GM23248 (cell line): ENCODE measurements around the gene CAMTA1. TPM values are rescaled to one million over a fixed set of nuclear protein-coding genes. Genes with fewer than 3 reads are reported as not detected.
"Not testable (repeated sequence)": the region's sequence is repeated elsewhere in the genome, so short reads cannot be mapped to it uniquely, and the experiment has no call there.

ENCODE experiments used
- DNase-seq: peaks from one replicate; pipeline ENCODE4 v3.0.0-alpha.2; 2015
- H2AFZ ChIP-seq: fragments of 200-600 bp; sonication (generic); 2 replicates; pipeline ENCODE4 v1.6.1; 2016; ENCODE audit warnings: antibody characterized with exemption
- H3F3A ChIP-seq: fragments of 200-600 bp; sonication (generic); 2 replicates; pipeline ENCODE4 v1.6.1; 2016; ENCODE audit warnings: mild to moderate bottlenecking, antibody characterized with exemption, mixed run types; ENCODE audit not compliant: insufficient read depth
- H3K27ac ChIP-seq: fragments of 200-600 bp; sonication (generic); 2 replicates; pipeline ENCODE4 v1.5.1; 2016; ENCODE audit warnings: mild to moderate bottlenecking
- H3K27me3 ChIP-seq: fragments of 200-600 bp; sonication (generic); replicated peaks from 2 replicates; pipeline ENCODE4 v1.6.1; 2016; ENCODE audit warnings: mild to moderate bottlenecking; ENCODE audit not compliant: insufficient read depth
- H3K36me3 ChIP-seq: fragments of 200-600 bp; sonication (generic); 2 replicates; pipeline ENCODE4 v1.6.1; 2016; ENCODE audit warnings: low read depth, mild to moderate bottlenecking
- H3K4me1 ChIP-seq: fragments of 200-600 bp; sonication (generic); 2 replicates; pipeline ENCODE4 v1.6.1; 2016; ENCODE audit warnings: mild to moderate bottlenecking; ENCODE audit not compliant: insufficient read depth
- H3K4me2 ChIP-seq: fragments of 200-600 bp; sonication (generic); one replicate; pipeline ENCODE4 v1.6.1; 2016; ENCODE audit warnings: mild to moderate bottlenecking; ENCODE audit not compliant: unreplicated experiment
- H3K4me3 ChIP-seq: fragments of 200-600 bp; sonication (generic); 2 replicates; pipeline ENCODE4 v1.5.1; 2016; ENCODE audit warnings: mild to moderate bottlenecking
- H3K79me2 ChIP-seq: fragments of 200-600 bp; sonication (generic); 2 replicates; pipeline ENCODE4 v1.6.1; 2016; ENCODE audit warnings: mild to moderate bottlenecking; ENCODE audit not compliant: insufficient read depth
- H3K9ac ChIP-seq: fragments of 200-600 bp; sonication (generic); 2 replicates; pipeline ENCODE4 v1.6.1; 2016; ENCODE audit warnings: mild to moderate bottlenecking
- H3K9me2 ChIP-seq: fragments of 200-600 bp; sonication (generic); 2 replicates; pipeline ENCODE4 v1.6.1; 2016; ENCODE audit warnings: mixed run types, mild to moderate bottlenecking, moderate library complexity; ENCODE audit not compliant: insufficient read depth
- H3K9me3 ChIP-seq: fragments of 200-600 bp; sonication (generic); one replicate; pipeline ENCODE4 v1.6.1; 2017; ENCODE audit warnings: low read depth
- H4K20me1 ChIP-seq: fragments of 200-600 bp; sonication (generic); 2 replicates; pipeline ENCODE4 v1.6.0; 2016; ENCODE audit not compliant: insufficient read depth
- EZH2 ChIP-seq: fragments of 200-600 bp; sonication (generic); IDR thresholded peaks from 2 replicates; pipeline ENCODE4 v1.6.1; 2018; ENCODE audit warnings: antibody characterized with exemption, mild to moderate bottlenecking; ENCODE audit not compliant: insufficient read depth, poor library complexity, severe bottlenecking
- EZH2phosphoT487 ChIP-seq: fragments of 200-600 bp; sonication (generic); IDR thresholded peaks from 2 replicates; pipeline ENCODE4 v1.6.1; 2018; ENCODE audit warnings: antibody characterized with exemption, moderate library complexity, mild to moderate bottlenecking, low read depth; ENCODE audit not compliant: insufficient read depth
- WGBS, 2 experiments: methylation state at CpG; one replicate each; pipeline ENCODE4 v1.1.6; 2015 to 2017; ENCODE audit warnings: low lambda C conversion rate in 2 of 2, low coverage in 1 of 2; ENCODE audit errors: missing lambda C conversion rate in 2 of 2; 5-methylcytosine and 5-hydroxymethylcytosine counted together
- in situ Hi-C: fragments of 300-500 bp; cut with MboI; formaldehyde crosslinking; loops from 2 replicates; pipeline ENCODE4 v1.15.0; 2020
- polyA plus RNA-seq: library from polyadenylated mRNA; unstranded; fragments of >200 nt; fragmentation: Nextera tagmentation; extraction: Ambion mirVana; gene quantifications from 2 replicates; pipeline ENCODE4 v1.2.1, GENCODE V29; 2016
- total RNA-seq: library from RNA; depleted of rRNA; stranded (reverse); fragments of >200 nt; shearing (Covaris generic); gene quantifications from 2 replicates; pipeline ENCODE4 v1.2.3, GENCODE V29; 2014

CAMTA1 gene
- total and polyA plus RNA-seq, 2 experiments from 2014 or later, result 50.1 to 165 TPM

DNA sequence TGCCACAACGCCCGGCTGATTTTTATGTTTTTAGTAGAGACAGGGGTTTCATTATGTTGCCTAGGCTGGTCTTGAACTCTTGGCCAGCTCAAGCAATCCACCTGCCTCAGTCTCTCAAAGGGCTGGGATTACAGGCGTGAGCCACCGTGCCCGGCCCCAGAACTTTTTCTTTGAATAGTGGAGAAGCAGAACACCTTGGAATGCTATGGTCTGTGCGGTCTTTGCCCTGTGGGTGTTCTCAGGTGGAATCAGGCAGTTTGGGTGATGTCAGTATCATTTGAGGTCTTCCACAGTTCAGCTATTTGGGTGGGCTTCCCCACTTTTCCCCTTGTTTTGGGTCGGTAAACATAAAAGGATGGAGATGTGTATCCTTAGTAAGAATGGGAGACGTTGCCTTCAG, 17.6 kb downstream of the CAMTA1 start:
- Histone ChIP-seq H4K20me1 (peaks cover 17% of the 10 kb centered on the region), H3K27ac (no peak overlapping the region), H3K9ac (no peak overlapping the region), H3K9me2 (no peaks in the 10 kb centered on the region), H3K4me3 (no peak overlapping the region), H3K27me3 (no peaks in the 10 kb centered on the region), H3K79me2 (peaks cover 98% of the 10 kb centered on the region), H3K4me2 (no peak overlapping the region), H3K4me1 (peaks cover 38% of the 10 kb centered on the region), H3K36me3 (no peaks in the 10 kb centered on the region), H2AFZ (no peak overlapping the region), H3K9me3 (no peaks in the 10 kb centered on the region), H3F3A (peaks cover 18% of the 10 kb centered on the region)
- in situ Hi-C loops, result no loop called here
- TF ChIP-seq EZH2, result no peak
- no peak for TF ChIP-seq EZH2phosphoT487
- WGBS, 2 experiments, result 75 to 76% methylated on average over 8 of the region's 8 CpGs
- no peak for DNase-seq

DNA sequence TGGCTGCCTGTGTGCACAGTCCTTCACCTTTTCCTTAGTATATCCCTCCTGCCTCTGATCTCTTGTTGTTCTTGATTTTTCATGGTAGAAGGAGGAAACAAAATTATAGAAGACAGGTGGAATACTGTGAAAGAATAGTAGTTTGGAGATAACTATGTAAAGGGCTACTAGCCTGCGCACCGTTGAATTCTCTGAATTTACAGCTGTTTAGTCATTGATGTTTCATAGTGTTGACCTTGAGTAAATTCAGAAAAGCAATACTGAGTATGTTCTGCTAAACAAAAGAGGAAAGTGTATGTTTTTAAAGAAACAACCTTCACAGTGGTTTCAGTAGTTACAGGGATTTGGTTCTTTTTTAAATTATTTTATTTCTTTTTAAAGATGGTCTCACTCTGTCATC, 18.1 kb downstream of the CAMTA1 start:
- TF ChIP-seq EZH2 (no peak), EZH2phosphoT487 (no peak)
- Histone ChIP-seq H3K9me2 (no peaks in the 10 kb centered on the region), H3K4me2 (no peak overlapping the region), H4K20me1 (peaks cover 17% of the 10 kb centered on the region), H3K36me3 (no peaks in the 10 kb centered on the region), H3K9me3 (no peaks in the 10 kb centered on the region), H2AFZ (no peak overlapping the region), H3K79me2 (peaks cover 98% of the 10 kb centered on the region), H3F3A (peaks cover 18% of the 10 kb centered on the region), H3K27ac (no peak overlapping the region), H3K4me1 (peaks cover 38% of the 10 kb centered on the region), H3K9ac (no peak overlapping the region), H3K27me3 (no peaks in the 10 kb centered on the region), H3K4me3 (no peak overlapping the region)
- WGBS, 2 experiments, result 38 to 48% methylated on average over 2 of the region's 2 CpGs
- in situ Hi-C loops, result no loop called here
- peak; percentile 45 for DNase-seq

DNA sequence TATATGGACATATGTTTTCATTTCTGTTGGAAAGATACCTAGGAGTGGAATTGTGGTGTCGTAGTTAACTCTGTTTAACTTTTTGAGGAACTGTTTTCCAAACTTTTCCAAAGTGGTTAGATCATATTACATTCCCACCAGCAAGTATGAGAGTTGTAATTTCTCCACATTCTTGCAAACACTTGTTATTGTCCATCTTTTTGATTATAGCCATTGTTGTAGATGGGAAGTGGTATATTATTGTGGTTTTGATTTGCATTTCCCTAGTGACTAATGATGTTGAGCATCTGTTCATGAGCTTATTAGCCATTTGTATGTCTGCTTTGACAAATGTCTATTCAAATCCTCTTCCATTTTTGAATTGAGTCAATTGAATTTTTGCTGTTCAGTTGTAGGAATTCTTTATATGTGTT, 19.8 kb downstream of the CAMTA1 start:
- no peak overlapping the region for H3K9ac ChIP-seq
- in situ Hi-C loops, result no loop called here
- no peaks in the 10 kb centered on the region for H3K27me3 ChIP-seq
- peaks cover 18% of the 10 kb centered on the region for H3F3A ChIP-seq
- no peak overlapping the region for H3K4me3 ChIP-seq
- 60 to 79% methylated on average over 1 of the region's 1 CpG for WGBS, 2 experiments
- H3K4me2 ChIP-seq, result no peak overlapping the region
- H3K9me2 ChIP-seq, result no peaks in the 10 kb centered on the region
- H3K79me2 ChIP-seq, result peaks cover 98% of the 10 kb centered on the region
- H3K4me1 ChIP-seq, result peaks cover 34% of the 10 kb centered on the region
- no peaks in the 10 kb centered on the region for H3K9me3 ChIP-seq
- TF ChIP-seq EZH2, result no peak
- no peak for TF ChIP-seq EZH2phosphoT487
- H3K27ac ChIP-seq, result no peak overlapping the region
- no peak overlapping the region for H2AFZ ChIP-seq
- H3K36me3 ChIP-seq, result no peaks in the 10 kb centered on the region
- no peak for DNase-seq
- H4K20me1 ChIP-seq, result peaks cover 17% of the 10 kb centered on the region

DNA sequence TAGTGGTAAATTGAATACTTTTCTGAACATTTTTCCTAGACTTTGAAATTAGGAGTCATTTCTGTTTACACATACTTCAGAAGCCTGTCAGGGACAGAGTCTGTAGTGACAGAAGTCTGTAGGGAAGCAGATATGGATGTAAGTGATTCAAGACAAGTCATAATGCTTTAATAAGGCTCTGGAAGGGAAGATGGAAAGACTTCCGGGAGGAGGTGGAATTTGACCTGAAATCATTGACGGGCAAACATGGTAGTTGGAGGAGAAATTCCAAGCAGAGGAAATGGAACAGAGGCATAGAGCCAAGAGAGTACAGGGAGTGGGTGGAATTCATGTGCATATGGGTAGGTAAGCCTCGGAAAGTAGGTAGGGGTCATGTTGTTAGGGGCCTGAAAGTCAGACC, 22.5 kb downstream of the CAMTA1 start:
- no peaks in the 10 kb centered on the region for H3K36me3 ChIP-seq
- 92 to 93% methylated on average over 3 of the region's 3 CpGs for WGBS, 2 experiments
- no peak overlapping the region for H2AFZ ChIP-seq
- no peaks in the 10 kb centered on the region for H3K27me3 ChIP-seq
- in situ Hi-C loops, result no loop called here
- H3K9me3 ChIP-seq, result no peaks in the 10 kb centered on the region
- no peak overlapping the region for H3K4me2 ChIP-seq
- H4K20me1 ChIP-seq, result peaks cover 19% of the 10 kb centered on the region
- no peaks in the 10 kb centered on the region for H3K9me2 ChIP-seq
- TF ChIP-seq EZH2phosphoT487 (no peak), EZH2 (no peak)
- H3K4me3 ChIP-seq, result no peak overlapping the region
- DNase-seq, result no peak
- no peaks in the 10 kb centered on the region for H3F3A ChIP-seq
- H3K4me1 ChIP-seq, result peaks cover 7% of the 10 kb centered on the region
- peaks cover 100% of the 10 kb centered on the region for H3K79me2 ChIP-seq
- H3K9ac ChIP-seq, result no peak overlapping the region
- no peak overlapping the region for H3K27ac ChIP-seq

DNA sequence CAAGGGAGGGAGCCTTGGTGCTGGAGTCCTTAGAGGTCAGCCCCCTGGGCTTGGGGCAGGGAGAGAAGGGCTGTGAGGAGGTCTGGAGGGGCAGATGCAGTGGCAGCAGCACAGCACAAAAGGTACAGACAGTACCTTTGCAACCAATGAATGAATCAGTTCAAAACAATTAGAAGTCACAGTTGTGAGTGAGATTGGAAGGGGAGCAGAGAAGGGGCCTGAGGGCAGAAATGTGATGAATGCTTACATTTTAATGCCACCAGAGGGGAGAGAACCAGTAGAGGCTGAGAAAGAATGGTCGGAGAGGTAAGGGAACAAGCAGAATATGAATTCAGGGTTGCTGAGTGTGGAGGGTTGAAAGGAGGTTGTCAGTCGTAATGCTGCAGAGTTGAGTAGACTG, 24.2 kb downstream of the CAMTA1 start:
- Histone ChIP-seq H3K27ac (no peak overlapping the region), H3K4me3 (no peak overlapping the region), H3K9ac (no peak overlapping the region), H3K27me3 (no peaks in the 10 kb centered on the region), H3K79me2 (peaks cover 100% of the 10 kb centered on the region), H2AFZ (no peak overlapping the region), H3K9me2 (no peaks in the 10 kb centered on the region), H3K4me2 (no peak overlapping the region), H3K36me3 (no peaks in the 10 kb centered on the region), H3K9me3 (no peaks in the 10 kb centered on the region), H3K4me1 (no peaks in the 10 kb centered on the region), H3F3A (no peaks in the 10 kb centered on the region), H4K20me1 (peaks cover 19% of the 10 kb centered on the region)
- in situ Hi-C loops, result no loop called here
- no peak for DNase-seq
- WGBS, 2 experiments, result 89 to 91% methylated on average over 2 of the region's 2 CpGs
- TF ChIP-seq EZH2, result no peak
- TF ChIP-seq EZH2phosphoT487, result no peak

DNA sequence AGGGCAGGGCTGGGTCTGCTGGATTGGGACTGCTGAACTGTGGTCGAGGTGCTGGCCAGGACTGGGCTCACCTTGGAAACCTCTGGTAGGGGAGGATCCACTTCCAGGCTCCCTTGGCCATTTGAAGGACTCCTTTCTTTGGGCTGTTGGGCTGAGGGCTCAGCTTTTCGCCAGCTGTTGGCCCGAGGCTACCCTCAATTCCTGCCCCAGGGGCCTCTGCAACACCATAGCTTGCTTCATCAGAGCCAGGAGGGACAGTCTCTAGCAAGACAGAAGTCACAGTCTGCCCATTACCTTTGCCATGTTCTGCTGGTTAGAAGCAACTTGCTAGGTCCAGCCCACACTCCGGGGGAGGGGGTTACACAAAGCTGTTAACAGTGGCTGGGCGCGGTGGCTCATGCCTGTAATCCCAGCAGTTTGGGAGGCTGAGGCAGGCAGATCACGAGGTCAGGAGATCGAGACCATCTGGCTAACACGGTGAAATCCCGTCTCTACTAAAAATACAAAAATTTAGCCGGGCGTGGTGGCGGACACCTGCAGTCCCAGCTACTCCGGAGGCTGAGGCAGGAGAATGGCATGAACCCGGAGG, 25.0 kb downstream of the CAMTA1 start:
- H3K4me1 ChIP-seq, H3K9me3 ChIP-seq, H3K36me3 ChIP-seq, H3F3A ChIP-seq, H3K4me2 ChIP-seq, H3K4me3 ChIP-seq, H3K9me2 ChIP-seq, H3K27ac ChIP-seq, H2AFZ ChIP-seq, in situ Hi-C loops, H3K9ac ChIP-seq, DNase-seq, H3K27me3 ChIP-seq: not testable (repeated sequence)
- peaks cover 100% of the 10 kb centered on the region for H3K79me2 ChIP-seq
- WGBS, 2 experiments, result 90 to 98% methylated on average over 15 of the region's 15 CpGs
- H4K20me1 ChIP-seq, result peaks cover 19% of the 10 kb centered on the region
